SK-N-SH (cell line): ENCODE measurements around the gene PALM2AKAP2. TPM values are rescaled to one million over a fixed set of nuclear protein-coding genes. Genes with fewer than 3 reads are reported as not detected.

ENCODE experiments used
- CTCF ChIA-PET: fragments of 300-600, 350-600 bp; formaldehyde crosslinking; extraction: SDS; loops from one replicate; lab custom pipeline; 2021; lab: Yijun Ruan, JAX
- POLR2A ChIA-PET: fragments of 350-600 bp; sonication (Branson Sonifier 250); formaldehyde crosslinking; extraction: SDS; loops from one replicate; lab custom pipeline; 2020; ENCODE audit warnings: antibody characterized with exemption, inconsistent platforms; lab: Yijun Ruan, JAX
- DNase-seq: peaks from one replicate; pipeline ENCODE4 v3.0.0; 2012
- H2AFZ ChIP-seq: fragments of 200-600 bp; sonication (generic); 2 replicates; pipeline ENCODE4 v1.8.1; 2016; ENCODE audit warnings: antibody characterized with exemption, mild to moderate bottlenecking, low read depth
- H3F3A ChIP-seq: fragments of 200-600 bp; sonication (generic); replicated peaks from 2 replicates; pipeline ENCODE3; 2016; ENCODE audit warnings: antibody characterized with exemption, mild to moderate bottlenecking; ENCODE audit not compliant: insufficient read depth
- H3K27ac ChIP-seq, 2 experiments: fragments of 200-500 bp in 1 of 2; fragments of 200-600 bp in 1 of 2; sonication (Bioruptor generic) in 1 of 2; sonication (generic), shearing (Covaris generic) in 1 of 2; 2 replicates each; pipeline versions ENCODE4 v1.5.1 to v1.6.1; 2014 to 2016; ENCODE audit warnings: low read depth in 2 of 2, inconsistent platforms in 1 of 2, low read length in 1 of 2, mild to moderate bottlenecking in 1 of 2, mixed read lengths in 1 of 2
- H3K27me3 ChIP-seq: fragments of 200-600 bp; sonication (generic), shearing (Covaris generic); 2 replicates; pipeline ENCODE4 v1.6.1; 2016; ENCODE audit warnings: mixed run types; ENCODE audit not compliant: insufficient read depth
- H3K36me3 ChIP-seq, 2 experiments: fragments of 200-500 bp in 1 of 2; fragments of 200-600 bp in 1 of 2; sonication (Bioruptor generic) in 1 of 2; sonication (generic) in 1 of 2; replicated peaks in 1 of 2; 2 replicates each; pipeline versions ENCODE3 to v1.5.1; 2014 to 2016; ENCODE audit warnings: low read length in 1 of 2, mild to moderate bottlenecking in 1 of 2; ENCODE audit not compliant: insufficient read depth in 2 of 2, control insufficient read depth in 1 of 2
- H3K4me1 ChIP-seq, 2 experiments: fragments of 200-500 bp in 1 of 2; fragments of 200-600 bp in 1 of 2; sonication (Bioruptor generic) in 1 of 2; sonication (generic), shearing (Covaris generic) in 1 of 2; 2 replicates each; pipeline versions ENCODE4 v1.5.1 to v1.6.1; 2014 to 2016; ENCODE audit warnings: low read depth in 1 of 2, low read length in 1 of 2, mixed run types in 1 of 2; ENCODE audit not compliant: insufficient read depth in 2 of 2, control insufficient read depth in 1 of 2
- H3K4me2 ChIP-seq: fragments of 200-600 bp; sonication (generic), shearing (Covaris generic); 2 replicates; pipeline ENCODE4 v1.6.1; 2017; ENCODE audit warnings: mixed run types
- H3K4me3 ChIP-seq, 2 experiments: fragments of 200-500 bp in 1 of 2; fragments of 200-600 bp in 1 of 2; sonication (Bioruptor generic) in 1 of 2; sonication (generic), shearing (Covaris generic) in 1 of 2; 2 replicates each; pipeline versions ENCODE4 v1.5.1 to v1.8.1; 2014 to 2016; ENCODE audit warnings: low read depth in 2 of 2, inconsistent platforms in 1 of 2, low read length in 1 of 2, mild to moderate bottlenecking in 1 of 2, mixed read lengths in 1 of 2, moderate library complexity in 1 of 2
- H3K79me2 ChIP-seq: fragments of 200-600 bp; sonication (generic); 2 replicates; pipeline ENCODE4 v1.8.1; 2017; ENCODE audit warnings: mild to moderate bottlenecking; ENCODE audit not compliant: insufficient read depth
- H3K9ac ChIP-seq: fragments of 200-600 bp; sonication (generic); 2 replicates; pipeline ENCODE4 v1.6.1; 2017; ENCODE audit warnings: mixed run types
- H3K9me2 ChIP-seq: fragments of 200-600 bp; sonication (generic); 2 replicates; pipeline ENCODE4 v1.6.1; 2017; ENCODE audit warnings: mixed run types
- H3K9me3 ChIP-seq: fragments of 200-600 bp; sonication (generic); 2 replicates; pipeline ENCODE4 v1.6.1; 2017; ENCODE audit warnings: mixed run types, mild to moderate bottlenecking, moderate library complexity
- H4K20me1 ChIP-seq: fragments of 200-600 bp; sonication (generic); 2 replicates; pipeline ENCODE4 v1.6.1; 2017; ENCODE audit warnings: mild to moderate bottlenecking, mixed run types; ENCODE audit not compliant: insufficient read depth
- ELF1 ChIP-seq: IDR thresholded peaks from 2 replicates; pipeline ENCODE4 v1.4.0; 2012
- EP300 ChIP-seq, 2 experiments: IDR thresholded peaks; 2 replicates each; pipeline versions ENCODE4 v1.4.0 to v1.6.1; 2012; ENCODE audit warnings: borderline replicate concordance in 1 of 2, low read depth in 1 of 2, low read length in 1 of 2
- FOSL2 ChIP-seq: IDR thresholded peaks from 2 replicates; pipeline ENCODE4 v1.4.0; 2012; ENCODE audit warnings: low read depth, mild to moderate bottlenecking, moderate library complexity, borderline replicate concordance
- FOXM1 ChIP-seq: IDR thresholded peaks from 2 replicates; pipeline ENCODE4 v1.4.0; 2012; ENCODE audit warnings: low read depth, mild to moderate bottlenecking
- GABPA ChIP-seq: IDR thresholded peaks from 2 replicates; pipeline ENCODE4 v1.4.0; 2012; ENCODE audit warnings: low read depth, mild to moderate bottlenecking
- JUND ChIP-seq: IDR thresholded peaks from 2 replicates; pipeline ENCODE4 v1.4.0; 2012
- MAX ChIP-seq: IDR thresholded peaks from 2 replicates; pipeline ENCODE4 v1.4.0; 2012; ENCODE audit warnings: low read depth
- MEF2A ChIP-seq: IDR thresholded peaks from 2 replicates; pipeline ENCODE4 v1.4.0; 2012; ENCODE audit warnings: low read depth, borderline replicate concordance
- NFIC ChIP-seq: IDR thresholded peaks from 2 replicates; pipeline ENCODE4 v1.4.0; 2012; ENCODE audit warnings: borderline replicate concordance
- NRF1 ChIP-seq: IDR thresholded peaks from 2 replicates; pipeline ENCODE4 v1.6.1; 2012; ENCODE audit warnings: low read depth, mild to moderate bottlenecking, low read length
- POLR2AphosphoS5 ChIP-seq: IDR thresholded peaks from 2 replicates; pipeline ENCODE4 v1.6.1; 2012; ENCODE audit warnings: low read depth, low read length
- RAD21 ChIP-seq: IDR thresholded peaks from 2 replicates; pipeline ENCODE4 v1.6.1; 2012; ENCODE audit warnings: mild to moderate bottlenecking, low read length
- RCOR1 ChIP-seq: fragments of 150-350 bp; IDR thresholded peaks from 2 replicates; pipeline ENCODE4 v1.6.1; 2017; ENCODE audit warnings: antibody characterized with exemption, low read length
- SIN3A ChIP-seq: IDR thresholded peaks from 2 replicates; pipeline ENCODE4 v1.6.1; 2012; ENCODE audit warnings: low read depth, mild to moderate bottlenecking, low read length, moderate library complexity, borderline replicate concordance
- SMC3 ChIP-seq: IDR thresholded peaks from 2 replicates; pipeline ENCODE4 v1.6.1; 2012; ENCODE audit warnings: low read depth, low read length, improper control_type of control experiment
- TAF1 ChIP-seq: IDR thresholded peaks from 2 replicates; pipeline ENCODE4 v1.6.1; 2012; ENCODE audit warnings: low read depth, mild to moderate bottlenecking, low read length, moderate library complexity, borderline replicate concordance
- TCF12 ChIP-seq: IDR thresholded peaks from 2 replicates; pipeline ENCODE4 v1.4.0; 2012
- USF2 ChIP-seq: fragments of 150-350 bp; IDR thresholded peaks from 2 replicates; pipeline ENCODE4 v1.6.1; 2017; ENCODE audit warnings: antibody characterized with exemption, low read length, low read depth, borderline replicate concordance
- YY1 ChIP-seq: IDR thresholded peaks from 2 replicates; pipeline ENCODE4 v1.4.0; 2012; ENCODE audit warnings: low read depth, mild to moderate bottlenecking
- ZBTB33 ChIP-seq: IDR thresholded peaks from 2 replicates; pipeline ENCODE4 v1.4.0; 2012; ENCODE audit warnings: low read depth, borderline replicate concordance
- WGBS: methylation state at CpG from one replicate; pipeline ENCODE4 v1.1.6; 2017; ENCODE audit warnings: low lambda C conversion rate; 5-methylcytosine and 5-hydroxymethylcytosine counted together
- polyA plus RNA-seq, 3 experiments: library from polyadenylated mRNA; depleted of rRNA; stranded (reverse); fragments of >200 nt; gene quantifications; 2 replicates each; pipeline ENCODE4 v1.2.3, GENCODE V29; 2012

Gene PALM2AKAP2
- polyA plus RNA-seq, 1 of the 3 experiments (the other 2 are of a cell fraction): 4.3 TPM

GRCh38 chr9:109787735-109788134 is 7.7 kb downstream of the PALM2AKAP2 start:
- Histone ChIP-seq H3K9me3 (no peaks in the 10 kb centered on the region), H3K4me1 (peaks cover 4 to 23% of the 10 kb centered on the region in 2 experiments), H3K4me2 (no peak overlapping the region), H3K27me3 (no peaks in the 10 kb centered on the region), H3K4me3 (no peak overlapping the region), H4K20me1 (peaks cover 3% of the 10 kb centered on the region; the same call in 1 of the 2 replicates), H3K9ac (no peak overlapping the region), H3K36me3 (peaks cover 0 to 9% of the 10 kb centered on the region in 2 experiments), H2AFZ (no peak overlapping the region), H3K9me2 (no peaks in the 10 kb centered on the region), H3F3A (peaks cover 9% of the 10 kb centered on the region), H3K79me2 (peaks cover 98% of the 10 kb centered on the region), H3K27ac (no peak overlapping the region)
- no peak for DNase-seq
- CTCF ChIA-PET: no interaction called here
- POLR2A ChIA-PET: no interaction called here
- TF ChIP-seq RCOR1 (no peak), NRF1 (no peak), ELF1 (no peak), FOXM1 (no peak), MAX (no peak), USF2 (no peak), ZBTB33 (no peak), YY1 (no peak), EP300 (IDR thresholded peaks at IDR 0.05; ENCODE audit: borderline replicate concordance in 1 of 2, low read depth in 1 of 2, low read length in 1 of 2) (no peak), POLR2AphosphoS5 (no peak), NFIC (no peak), GABPA (no peak), SMC3 (no peak), JUND (no peak), TCF12 (no peak), SIN3A (no peak)
- 39% methylated on average over 3 of the region's 3 CpGs for WGBS

GRCh38 chr9:109789556-109789955 is 9.6 kb downstream of the PALM2AKAP2 start:
- Histone ChIP-seq H3K4me3 (no peak overlapping the region), H3F3A (peaks cover 23% of the 10 kb centered on the region), H3K27ac (peak overlapping the region; percentile 36 to 100; a peak in 2 of 4 replicates), H4K20me1 (no peaks in the 10 kb centered on the region), H3K36me3 (no peaks in the 10 kb centered on the region), H3K9me3 (no peaks in the 10 kb centered on the region), H3K4me2 (peak overlapping the region; percentile 28), H2AFZ (no peak overlapping the region), H3K9ac (peak overlapping the region; percentile 6; the same call in 1 of the 2 replicates), H3K9me2 (no peaks in the 10 kb centered on the region), H3K79me2 (peaks cover 88% of the 10 kb centered on the region), H3K4me1 (peaks cover 4 to 33% of the 10 kb centered on the region in 2 experiments), H3K27me3 (no peaks in the 10 kb centered on the region)
- 50% methylated on average over 5 of the region's 5 CpGs for WGBS
- POLR2A ChIA-PET: no interaction called here
- DNase-seq: no peak
- no peak for TF ChIP-seq ZBTB33
- TF ChIP-seq POLR2AphosphoS5: no peak
- TF ChIP-seq MEF2A: no peak
- TF ChIP-seq EP300 (IDR thresholded peaks at IDR 0.05; ENCODE audit: borderline replicate concordance in 1 of 2, low read depth in 1 of 2, low read length in 1 of 2): no peak
- TF ChIP-seq YY1: no peak
- TF ChIP-seq SIN3A: no peak
- TF ChIP-seq GABPA: no peak
- no peak for TF ChIP-seq TAF1
- no peak for TF ChIP-seq FOSL2
- TF ChIP-seq MAX: no peak
- TF ChIP-seq RAD21: no peak
- CTCF ChIA-PET: interaction anchor here (1.3 kb wide), 1 partner anchor 27 kb away, joined by 3 read pairs; no protein-coding TSS in a partner anchor
